ENCODE results near the gene COL25A1. TPM values are rescaled to one million over a fixed set of nuclear protein-coding genes. Genes with fewer than 3 reads are reported as not detected.

Gene COL25A1
- total and polyA plus RNA-seq, 11 donors, result 0.19 to 1.8 (median 0.50) TPM

- Histone ChIP-seq H3K36me3 (no peaks in the 10 kb centered on the region), H3K4me3 (no peak overlapping the region), H3K27ac (no peak overlapping the region), H3K27me3 (no peaks in the 10 kb centered on the region), H3K9me3 (no peaks in the 10 kb centered on the region), H3K4me1 (no peaks in the 10 kb centered on the region)
- TF ChIP-seq CTCF (IDR thresholded peaks at IDR 0.05), result no peak
- no peak for TF ChIP-seq POLR2A (IDR thresholded peaks at IDR 0.05)
- 83 to 94% (median 89%) methylated on average over 8 of the region's 8 CpGs for WGBS, 4 donors
- ATAC-seq, result no peak
- intact Hi-C loops (cut with DNase I), result no loop called here
- no peak for DNase-seq
These were observed 395.5 kb downstream of the COL25A1 start for GRCh38 chr4:108906866-108907367.

- DNase-seq, result no peak
- no peaks in the 10 kb centered on the region for H3K27me3 ChIP-seq
- H3K9me3 ChIP-seq, result no peaks in the 10 kb centered on the region
- no peak overlapping the region for H3K27ac ChIP-seq
- WGBS, 4 donors, result 90 to 94% (median 92%) methylated on average over 6 of the region's 6 CpGs
- no peak for ATAC-seq
- no peaks in the 10 kb centered on the region for H3K4me1 ChIP-seq
- no peaks in the 10 kb centered on the region for H3K36me3 ChIP-seq
- intact Hi-C loops (cut with DNase I), result no loop called here
- no peak for TF ChIP-seq CTCF (IDR thresholded peaks at IDR 0.05)
- no peak for TF ChIP-seq POLR2A (IDR thresholded peaks at IDR 0.05)
- no peak overlapping the region for H3K4me3 ChIP-seq
These were observed 396.5 kb downstream of the COL25A1 start for GRCh38 chr4:108906006-108906405.

GRCh38 chr4:108903464-108904221, 398.8 kb downstream of the COL25A1 start:
- intact Hi-C loops (cut with DNase I), result no loop called here
- WGBS, 4 donors, result 81 to 91% (median 87%) methylated on average over 4 of the region's 4 CpGs

More at GRCh38 chr4:108903464-108904221, 398.8 kb downstream of the COL25A1 start:
- no peaks in the 10 kb centered on the region for H3K36me3 ChIP-seq
- TF ChIP-seq POLR2A (IDR thresholded peaks at IDR 0.05) (no peak), CTCF (IDR thresholded peaks at IDR 0.05) (no peak)
- no peaks in the 10 kb centered on the region for H3K9me3 ChIP-seq
- H3K4me1 ChIP-seq, result no peaks in the 10 kb centered on the region
- no peak overlapping the region for H3K4me3 ChIP-seq
- no peaks in the 10 kb centered on the region for H3K27me3 ChIP-seq
- ATAC-seq (no peak), DNase-seq (no peak)
- H3K27ac ChIP-seq, result no peak overlapping the region

All from heart left ventricle (tissue), 16 donors.